Gastrocnemius medialis (tissue), 4 donors: Measurements from ENCODE around the gene B3GALT4. TPM values are rescaled to one million over a fixed set of nuclear protein-coding genes. Genes with fewer than 3 reads are reported as not detected.

Source experiments
- ATAC-seq, 2 donors: fragments of 150-250 bp; one replicate each; pipeline ENCODE4 v1.9.1; 2016
- DNase-seq, 2 donors: peaks; one replicate each; pipeline ENCODE4 v3.0.0-alpha.2; 2019
- H3K27ac ChIP-seq, 4 donors: fragments of 200-600 bp; sonication (generic); 1 replicate in 1 of 4; 2 replicates in 3 of 4; pipeline ENCODE4 v1.5.1; 2016 to 2018; ENCODE audit warnings: mild to moderate bottlenecking in 2 of 4, moderate library complexity in 1 of 4
- H3K27me3 ChIP-seq, 3 donors: fragments of 200-600 bp; sonication (generic) in 2 of 3; 1 replicate in 1 of 3; 2 replicates in 2 of 3; pipeline versions ENCODE4 v1.5.1 to v1.6.0; 2016 to 2019; ENCODE audit warnings: mild to moderate bottlenecking in 1 of 3, moderate library complexity in 1 of 3
- H3K36me3 ChIP-seq, 2 donors: fragments of 200-600 bp; sonication (generic) in 1 of 2; one replicate each; pipeline ENCODE4 v1.5.1; 2017 to 2018
- H3K4me1 ChIP-seq, 2 donors: fragments of 200-600 bp; sonication (generic) in 1 of 2; one replicate each; pipeline ENCODE4 v1.5.1; 2016 to 2017; ENCODE audit warnings: mild to moderate bottlenecking in 2 of 2
- H3K4me3 ChIP-seq, 4 donors: fragments of 200-600 bp; sonication (generic) in 3 of 4; 1 replicate in 1 of 4; 2 replicates in 3 of 4; pipeline ENCODE4 v1.5.1; 2016 to 2019; ENCODE audit warnings: mild to moderate bottlenecking in 2 of 4
- H3K9me3 ChIP-seq, 3 donors: fragments of 200-600 bp; sonication (generic) in 2 of 3; 1 replicate in 1 of 3; 2 replicates in 2 of 3; pipeline ENCODE4 v1.5.1; 2016 to 2019
- CTCF ChIP-seq, 5 experiments: fragments of 450-650 bp in 3 of 5; fragments of 200-600 bp in 2 of 5; sonication (generic) in 2 of 5; IDR thresholded peaks in 4 of 5; conservative IDR thresholded peaks in 1 of 5; 1 replicate in 4 of 5; 2 replicates in 1 of 5; pipeline ENCODE4 v1.5.1; 2016 to 2019; ENCODE audit warnings: antibody characterized with exemption in 5 of 5, mild to moderate bottlenecking in 3 of 5, moderate library complexity in 3 of 5
- POLR2A ChIP-seq, 2 donors: fragments of 450-650 bp; IDR thresholded peaks; one replicate each; pipeline ENCODE4 v1.6.1; 2017; ENCODE audit warnings: antibody characterized with exemption in 2 of 2, mild to moderate bottlenecking in 2 of 2, moderate library complexity in 2 of 2
- in situ Hi-C, 4 donors: fragments of 200-750 bp; cut with MboI; loops; one replicate each; pipeline versions ENCODE4 v1.15.0 to v1.8.0; 2017; ENCODE audit warnings: low sequenced_read_pairs in 4 of 4
- intact Hi-C: fragments of 100-400 bp; cut with DNase I; formaldehyde crosslinking; loops from one replicate; pipeline ENCODE4 v1.15.1; 2023; ENCODE audit warnings: low total_unique reads
- total RNA-seq, 4 donors: library from RNA; depleted of rRNA; stranded (reverse); fragments of >200 nt; gene quantifications; one replicate each; pipeline versions ENCODE4 v1.1.0 to v1.2.3, GENCODE V29; 2016

The B3GALT4 gene
- total RNA-seq, 4 donors from 2014 or later, result 1.0 to 2.0 (median 1.7) TPM

- peaks cover 26 to 57% of the 10 kb centered on the region in 2 donors for H3K4me1 ChIP-seq
- no peaks in the 10 kb centered on the region for H3K9me3 ChIP-seq
- in situ Hi-C loops, result no loop called here
- peak overlapping the region; percentile 86 to 94 (median 94) for H3K27ac ChIP-seq
- DNase-seq, result no peak
- H3K4me3 ChIP-seq, result peak overlapping the region; percentile 89 to 99 (median 96)
- no peak for ATAC-seq
- TF ChIP-seq CTCF (IDR thresholded peaks at IDR 0.05 in 4 of 5, conservative IDR thresholded peaks at IDR 0.05 in 1 of 5) (no peak), POLR2A (IDR thresholded peaks at IDR 0.05) (no peak)
- no peaks in the 10 kb centered on the region for H3K27me3 ChIP-seq
- intact Hi-C loops, result loop anchor here (10.0 kb wide), 2 partner anchors 410 to 1140 kb away; partner anchors contain the start of genes AGPAT1 and RNF5
- H3K36me3 ChIP-seq, result peaks cover 0 to 18% of the 10 kb centered on the region in 2 donors
Observed at GRCh38 chr6:33314943-33315792, 38.2 kb downstream of the B3GALT4 start.

GRCh38 chr6:33315793-33316602 lies 39.1 kb downstream of the B3GALT4 start:
- Histone ChIP-seq H3K4me3 (no peak overlapping the region), H3K36me3 (peaks cover 0 to 26% of the 10 kb centered on the region in 2 donors), H3K27ac (peak overlapping the region; percentile 86 to 94 (median 94)), H3K4me1 (peaks cover 33 to 65% of the 10 kb centered on the region in 2 donors), H3K27me3 (no peaks in the 10 kb centered on the region), H3K9me3 (no peaks in the 10 kb centered on the region)
- DNase-seq (no peak), ATAC-seq (no peak)
- no peak for TF ChIP-seq CTCF (IDR thresholded peaks at IDR 0.05 in 4 of 5, conservative IDR thresholded peaks at IDR 0.05 in 1 of 5)
- no peak for TF ChIP-seq POLR2A (IDR thresholded peaks at IDR 0.05)
- intact Hi-C loops, result loop anchor here (10.0 kb wide), 2 partner anchors 409 to 1141 kb away; partner anchors contain the start of genes AGPAT1 and RNF5
- in situ Hi-C loops, result no loop called here

- Histone ChIP-seq H3K4me3 (peak overlapping the region; percentile 56 to 70 (median 64)), H3K4me1 (peaks cover 41 to 72% of the 10 kb centered on the region in 2 donors), H3K27me3 (no peaks in the 10 kb centered on the region), H3K27ac (peak overlapping the region; percentile 82 to 93 (median 90)), H3K36me3 (peaks cover 0 to 30% of the 10 kb centered on the region in 2 donors), H3K9me3 (no peaks in the 10 kb centered on the region)
- ATAC-seq (no peak), DNase-seq (peak in 1 of 2 donors; percentile 50)
- in situ Hi-C loops, result no loop called here
- TF ChIP-seq CTCF (IDR thresholded peaks at IDR 0.05 in 4 of 5, conservative IDR thresholded peaks at IDR 0.05 in 1 of 5), result no peak
- TF ChIP-seq POLR2A (IDR thresholded peaks at IDR 0.05), result no peak
- intact Hi-C loops, result loop anchor here (1.0 to 10.0 kb wide), 4 partner anchors 18 to 1142 kb away; partner anchors contain the start of genes AGPAT1, BRD2 and RNF5
Observed at GRCh38 chr6:33316603-33317418, 39.9 kb downstream of the B3GALT4 start.

GRCh38 chr6:33317419-33317668 lies 40.4 kb downstream of the B3GALT4 start:
- Histone ChIP-seq H3K36me3 (peaks cover 0 to 30% of the 10 kb centered on the region in 2 donors), H3K4me1 (peaks cover 40 to 71% of the 10 kb centered on the region in 2 donors), H3K9me3 (no peaks in the 10 kb centered on the region), H3K4me3 (peak overlapping the region; percentile 56 to 70 (median 64)), H3K27me3 (no peaks in the 10 kb centered on the region), H3K27ac (peak overlapping the region; percentile 82 to 93 (median 90))
- no peak for TF ChIP-seq CTCF (IDR thresholded peaks at IDR 0.05 in 4 of 5, conservative IDR thresholded peaks at IDR 0.05 in 1 of 5)
- no peak for TF ChIP-seq POLR2A (IDR thresholded peaks at IDR 0.05)
- DNase-seq (peak; percentile 35 to 48), ATAC-seq (no peak)
- in situ Hi-C loops (no loop called here), intact Hi-C loops (loop anchor here (1.0 to 10.0 kb wide), 4 partner anchors 18 to 1143 kb away; partner anchors contain the start of genes AGPAT1, BRD2 and RNF5)
